Skeletal muscle cell (primary cell): Measurements from ENCODE around the gene DISC1.
"Not testable (repeated sequence)": the region's sequence is repeated elsewhere in the genome, so short reads cannot be mapped to it uniquely, and the experiment has no call there.

Experiments used
- DNase-seq: peaks from one replicate; pipeline ENCODE4 v3.0.0-alpha.2; 2010; ENCODE audit warnings: low read depth
- H3K4me3 ChIP-seq: 2 replicates; pipeline ENCODE4 v1.5.1; 2011; ENCODE audit warnings: low read depth, mild to moderate bottlenecking, control low read depth, low read length, moderate library complexity

DISC1 gene

GRCh38 chr1:231785073-231785472, 158.5 kb downstream of the DISC1 start:
- DNase-seq, H3K4me3 ChIP-seq: not testable (repeated sequence)

- no peak for DNase-seq
- no peak overlapping the region for H3K4me3 ChIP-seq
Observed at GRCh38 chr1:231786126-231786525, 159.5 kb downstream of the DISC1 start.

DNA sequence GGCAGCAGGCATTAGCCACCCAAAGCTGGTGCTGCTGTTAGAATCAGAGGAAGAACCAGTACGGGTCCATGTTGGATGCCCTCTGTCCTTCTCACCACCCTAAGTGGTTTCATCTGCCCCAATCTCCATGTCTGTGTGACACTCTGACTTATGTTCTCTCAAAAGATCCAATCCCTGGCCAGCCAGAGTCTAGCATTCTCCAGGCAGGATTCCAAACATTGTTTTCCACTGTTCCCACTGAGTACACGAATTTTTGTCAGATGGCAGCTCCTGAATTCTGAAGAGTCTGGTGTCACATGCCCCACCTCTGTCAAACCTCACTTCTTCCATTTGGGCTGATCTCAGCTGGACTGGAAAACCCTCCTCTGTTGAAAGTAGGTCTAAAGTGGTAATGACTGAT, 166.0 kb downstream of the DISC1 start:
- no peak overlapping the region for H3K4me3 ChIP-seq
- no peak for DNase-seq

DNA sequence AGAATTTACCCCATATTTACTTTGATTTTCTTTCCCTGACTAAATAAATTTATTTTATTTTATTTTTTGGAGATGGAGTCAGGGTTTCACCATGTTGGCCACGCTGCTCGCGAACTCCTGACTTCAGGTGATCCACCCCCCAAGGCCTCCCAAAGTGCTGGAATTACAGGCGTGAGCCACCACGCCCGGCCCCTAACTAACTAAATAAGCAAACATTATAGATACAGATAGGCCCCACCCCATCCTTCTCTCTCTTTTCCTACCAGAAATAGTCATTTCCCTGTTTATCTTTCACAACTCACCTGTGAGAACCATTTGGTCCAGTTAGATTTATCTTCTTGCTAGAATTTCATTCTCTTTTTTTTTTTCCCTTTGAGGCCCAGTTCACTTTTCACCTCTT, 167.3 kb downstream of the DISC1 start:
- no peak overlapping the region for H3K4me3 ChIP-seq
- DNase-seq: no peak

- H3K4me3 ChIP-seq: no peak overlapping the region
- no peak for DNase-seq
Observed at GRCh38 chr1:231796141-231796540, 169.6 kb downstream of the DISC1 start.

DNA sequence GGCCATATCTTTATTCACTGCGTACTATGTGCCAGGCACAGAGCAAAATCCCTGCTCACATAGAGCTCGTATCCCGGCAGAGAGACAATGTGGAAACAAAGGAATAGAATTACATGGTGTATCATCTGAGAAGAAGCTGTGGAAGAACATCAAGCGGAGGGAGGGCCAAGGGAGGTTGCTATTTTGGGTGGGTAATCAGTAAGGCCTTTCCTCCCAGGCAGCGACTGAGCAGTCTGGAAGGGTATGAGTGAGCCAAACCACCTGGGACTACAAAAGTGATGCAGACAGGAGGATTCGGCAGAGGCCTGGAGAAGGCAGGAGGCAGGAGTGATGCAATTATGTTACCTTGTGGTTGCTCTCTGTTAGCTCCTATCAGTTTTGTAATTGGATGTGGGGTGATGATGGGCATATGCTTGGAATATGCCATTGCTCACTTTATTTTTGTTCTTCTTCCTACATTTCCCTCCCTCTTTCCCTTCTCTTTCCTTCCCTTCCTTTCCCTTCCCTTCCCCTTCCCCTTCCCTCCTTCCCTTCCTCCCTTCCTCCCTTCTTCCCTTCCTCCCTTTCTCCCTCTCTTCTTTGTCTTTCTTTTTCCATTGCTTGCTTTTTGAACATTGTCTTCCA, 172.9 kb downstream of the DISC1 start:
- DNase-seq: peak; percentile 74
- H3K4me3 ChIP-seq: no peak overlapping the region

DNA sequence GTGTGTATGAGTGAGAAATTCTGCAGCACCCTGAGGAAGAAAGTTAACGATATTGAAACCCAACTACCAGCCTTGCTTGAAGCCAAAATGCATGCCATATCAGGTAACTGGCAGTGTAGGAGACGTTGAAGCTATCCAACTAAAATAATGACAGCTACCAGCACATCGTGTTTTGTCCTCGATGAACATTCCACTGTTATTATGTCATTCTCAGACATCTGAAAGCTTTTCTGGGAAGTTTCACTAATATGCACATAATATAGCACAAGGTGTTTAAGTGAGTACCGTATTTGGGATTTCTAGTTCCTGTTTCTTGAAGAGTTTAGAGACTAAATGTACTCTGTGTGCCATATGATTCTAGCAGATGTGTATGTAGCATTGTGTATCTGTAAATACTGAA, 173.5 kb downstream of the DISC1 start:
- DNase-seq: no peak
- no peak overlapping the region for H3K4me3 ChIP-seq

DNA sequence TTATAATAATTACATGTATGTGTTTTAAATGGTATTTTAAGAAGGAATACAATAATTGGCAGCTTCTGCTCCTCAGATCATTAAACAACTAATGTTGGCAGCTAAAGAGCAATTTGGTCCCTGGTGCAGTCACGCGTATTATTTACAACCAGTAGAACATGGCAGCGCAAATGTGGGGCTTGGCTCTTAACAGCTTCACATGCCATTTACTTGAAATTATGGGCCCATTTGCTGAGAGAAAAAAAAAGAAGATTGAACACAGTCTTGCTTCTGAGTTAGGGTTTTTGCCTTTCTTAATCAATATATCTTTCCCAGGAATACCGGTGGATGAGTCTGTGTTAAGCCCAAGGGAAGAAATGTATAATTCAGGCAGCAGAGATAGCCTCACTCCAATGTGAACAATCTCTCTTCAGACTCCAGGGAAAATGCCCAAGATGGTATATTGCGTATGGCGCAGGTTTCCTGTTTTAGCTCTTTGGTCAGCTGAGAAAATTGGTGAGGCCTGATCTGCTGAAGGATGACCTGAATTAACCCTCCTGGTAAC, 174.5 kb downstream of the DISC1 start:
- no peak overlapping the region for H3K4me3 ChIP-seq
- no peak for DNase-seq

GRCh38 chr1:231803353-231803752, 176.8 kb downstream of the DISC1 start:
- DNase-seq: peak; percentile 43
- H3K4me3 ChIP-seq: no peak overlapping the region

DNA sequence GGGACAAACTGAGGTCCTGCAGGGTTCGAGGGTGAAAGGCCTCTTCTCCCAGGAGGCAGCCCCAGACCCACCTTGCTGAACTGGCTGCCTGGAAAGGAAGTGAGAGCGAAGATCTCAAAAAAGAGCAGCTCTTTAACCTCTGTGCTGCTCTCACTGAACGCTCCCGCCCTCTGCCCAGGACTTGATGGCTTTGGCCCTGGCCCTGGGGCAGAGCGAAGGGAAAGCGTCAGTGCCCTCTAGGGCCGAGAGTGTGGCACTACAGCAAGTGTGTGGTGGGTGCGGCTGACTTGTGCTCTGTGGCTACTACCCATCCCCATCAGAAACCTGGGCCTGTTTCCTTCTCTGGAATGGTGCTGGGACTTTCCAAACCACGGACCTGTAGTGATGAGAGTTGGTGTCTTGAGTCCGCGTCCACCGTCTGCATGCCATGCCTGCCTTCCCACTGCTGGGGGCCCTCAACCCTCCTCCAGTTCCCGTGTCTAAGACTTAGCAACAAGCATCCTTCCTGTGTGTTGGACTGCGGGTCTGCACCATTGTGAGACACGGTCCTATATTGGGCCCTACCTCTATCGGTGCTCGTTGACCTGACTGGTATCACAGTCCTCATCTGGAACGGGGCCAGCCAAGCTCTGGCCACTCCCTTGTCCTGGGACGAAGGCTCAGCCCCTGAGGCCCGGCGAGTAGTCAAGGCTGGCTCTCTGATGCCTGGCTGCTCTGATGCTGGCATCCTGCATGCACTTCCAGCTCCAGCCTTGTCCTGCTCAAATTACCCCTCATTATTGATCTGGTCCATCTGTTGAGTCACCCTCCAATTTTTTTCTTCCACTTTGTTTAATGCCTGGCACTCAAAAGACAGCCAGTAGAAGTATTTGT, 180.3 kb downstream of the DISC1 start:
- H3K4me3 ChIP-seq: no peak overlapping the region
- no peak for DNase-seq

DNA sequence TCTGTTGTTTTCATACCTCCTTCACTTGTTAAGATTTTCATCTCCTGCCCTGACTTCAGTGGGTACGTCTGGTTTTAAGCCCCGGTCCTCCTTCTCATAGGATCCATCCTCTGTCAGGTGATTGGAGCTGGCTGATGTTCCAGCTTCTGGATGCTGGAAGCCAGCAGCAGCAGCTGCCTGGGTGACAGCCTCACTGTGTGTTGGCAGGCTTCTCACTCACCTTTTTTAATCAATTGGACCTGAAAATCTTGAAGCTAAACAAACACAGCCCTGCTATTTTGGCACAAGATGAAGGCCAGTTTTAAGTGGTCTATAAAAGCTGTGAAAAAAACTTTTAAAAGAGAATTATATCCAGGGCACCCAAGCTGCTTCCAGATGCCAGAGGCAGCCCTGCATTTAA, 181.0 kb downstream of the DISC1 start:
- H3K4me3 ChIP-seq: no peak overlapping the region
- DNase-seq: no peak

- no peak for DNase-seq
- H3K4me3 ChIP-seq: no peak overlapping the region
Observed at GRCh38 chr1:231808116-231808515, 181.5 kb downstream of the DISC1 start.

- peak; percentile 43 for DNase-seq
- no peak overlapping the region for H3K4me3 ChIP-seq
Observed at GRCh38 chr1:231808990-231809389, 182.4 kb downstream of the DISC1 start.

DNA sequence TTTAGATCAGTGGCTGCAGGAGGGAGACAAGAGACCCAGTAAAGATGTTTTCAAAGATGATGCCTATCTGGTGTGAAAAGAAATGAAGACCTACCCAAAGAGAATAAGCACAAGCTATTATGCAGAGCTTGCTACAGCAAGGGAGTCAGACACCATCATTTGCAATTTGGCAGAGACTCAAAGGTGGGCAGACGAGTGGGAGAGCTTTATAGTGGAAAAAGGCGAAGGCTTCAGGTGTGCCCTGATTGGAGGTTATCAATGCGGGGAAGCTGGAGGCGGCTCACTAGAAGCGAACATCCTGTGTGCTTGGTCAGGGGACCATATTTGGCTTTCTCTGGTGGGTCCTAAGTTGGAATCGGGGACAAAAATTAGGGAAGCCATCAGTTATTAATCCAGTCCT, 183.8 kb downstream of the DISC1 start:
- no peak for DNase-seq
- no peak overlapping the region for H3K4me3 ChIP-seq

DNA sequence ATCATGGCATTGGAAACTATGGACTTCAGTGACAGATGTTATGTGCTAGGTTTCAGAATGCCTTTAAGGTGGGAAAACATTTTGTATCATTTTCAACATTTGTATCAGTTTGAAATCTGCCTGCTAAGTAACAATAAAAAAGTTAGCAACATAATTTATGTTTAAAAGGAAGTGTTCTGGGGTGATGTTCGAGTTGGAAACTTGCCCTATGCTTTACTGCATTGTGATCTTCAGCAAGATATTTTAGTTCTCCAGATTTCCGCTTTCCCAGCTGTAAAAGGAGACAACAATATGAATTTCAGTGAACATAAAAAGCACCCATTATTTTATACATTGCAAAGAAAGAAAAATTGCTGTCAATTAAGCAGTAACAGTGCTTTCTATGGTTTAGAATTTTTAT, 187.4 kb downstream of the DISC1 start:
- DNase-seq: no peak
- no peak overlapping the region for H3K4me3 ChIP-seq

GRCh38 chr1:231814521-231814920, 187.9 kb downstream of the DISC1 start:
- DNase-seq: no peak
- no peak overlapping the region for H3K4me3 ChIP-seq

GRCh38 chr1:231817801-231818200, 191.2 kb downstream of the DISC1 start:
- no peak for DNase-seq
- H3K4me3 ChIP-seq: no peak overlapping the region

DNA sequence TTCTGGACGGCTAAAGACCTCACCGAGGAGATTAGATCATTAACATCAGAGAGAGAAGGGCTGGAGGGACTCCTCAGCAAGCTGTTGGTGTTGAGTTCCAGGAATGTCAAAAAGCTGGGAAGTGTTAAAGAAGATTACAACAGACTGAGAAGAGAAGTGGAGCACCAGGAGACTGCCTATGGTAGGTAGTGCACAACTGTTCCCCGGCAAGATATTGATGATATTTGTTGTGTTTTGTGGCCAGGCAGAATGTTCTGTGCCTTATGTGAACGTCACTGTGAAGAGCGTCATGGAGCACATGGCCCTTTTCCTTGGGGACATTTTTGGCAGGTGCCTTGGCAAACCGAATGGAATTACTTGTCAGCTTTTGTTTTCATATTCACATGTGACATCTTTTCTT, 191.7 kb downstream of the DISC1 start:
- no peak overlapping the region for H3K4me3 ChIP-seq
- DNase-seq: no peak

GRCh38 chr1:231821281-231821680, 194.7 kb downstream of the DISC1 start:
- DNase-seq: no peak
- no peak overlapping the region for H3K4me3 ChIP-seq

DNA sequence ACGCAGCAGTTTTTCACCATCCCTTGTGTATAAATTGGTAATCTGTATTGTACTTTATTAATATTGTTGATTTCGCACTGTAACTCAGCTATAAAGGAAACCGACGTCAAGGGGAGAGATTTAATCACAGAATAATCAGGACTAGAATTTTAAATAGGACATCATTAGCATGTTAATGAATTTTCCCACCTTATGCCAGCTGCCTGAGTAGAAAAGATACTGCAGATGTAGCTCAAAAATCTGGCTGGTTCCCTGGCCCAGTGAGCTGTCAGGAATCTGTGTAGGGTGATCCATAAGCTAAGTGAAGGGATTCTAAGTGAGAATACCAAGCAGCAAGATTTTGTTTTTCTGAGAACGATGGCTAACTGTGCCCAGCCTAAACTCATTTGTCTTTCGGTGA, 195.5 kb downstream of the DISC1 start:
- no peak for DNase-seq
- no peak overlapping the region for H3K4me3 ChIP-seq

DNA sequence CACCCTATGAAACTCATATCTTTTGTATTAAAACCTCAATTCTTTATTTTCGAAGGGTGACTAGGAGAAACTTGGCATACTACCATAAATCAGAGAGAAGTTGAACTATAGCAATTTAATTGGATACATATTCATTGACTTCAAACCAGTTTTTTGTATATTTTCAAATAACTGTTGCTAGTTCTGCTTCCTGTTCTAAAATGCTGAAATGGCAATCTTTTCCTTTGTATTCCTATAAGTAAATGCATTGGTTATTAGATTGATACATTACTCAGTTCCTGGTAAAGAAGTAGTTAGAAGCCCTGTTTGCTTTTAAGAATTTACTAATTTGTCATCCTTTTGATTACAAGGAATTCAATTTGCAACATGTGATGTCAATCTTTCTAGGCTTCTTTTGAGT, 200.0 kb downstream of the DISC1 start:
- no peak overlapping the region for H3K4me3 ChIP-seq
- no peak for DNase-seq
